Superior temporal gyrus (tissue), 1 donor: ENCODE results near the gene CALML4.

Experiments
- DNase-seq: peaks from one replicate; pipeline ENCODE4 v3.0.0-alpha.2; 2016; ENCODE audit errors: extremely low spot score

Gene CALML4

GRCh38 chr15:68145706-68146105 is 59.4 kb downstream of the CALML4 start:
- DNase-seq: no peak

GRCh38 chr15:68143785-68144184 is 61.3 kb downstream of the CALML4 start:
- DNase-seq: no peak

GRCh38 chr15:68143129-68143528 is 62.0 kb downstream of the CALML4 start:
- DNase-seq: no peak
